KMS-11 (cell line): ENCODE results near the gene FBXW8.

Experiments
- H2AFZ ChIP-seq: fragments of 200-600 bp; sonication (generic); 2 replicates; pipeline ENCODE4 v1.6.1; 2016; ENCODE audit warnings: antibody characterized with exemption, mixed run types, low read depth
- H3K27ac ChIP-seq: fragments of 200-600 bp; sonication (generic); 2 replicates; pipeline ENCODE4 v1.6.1; 2016; ENCODE audit warnings: mild to moderate bottlenecking, mixed run types
- H3K27me3 ChIP-seq: fragments of 200-600 bp; sonication (generic); 2 replicates; pipeline ENCODE4 v1.6.1; 2017; ENCODE audit warnings: mild to moderate bottlenecking, low read depth, mixed run types, moderate library complexity; ENCODE audit not compliant: insufficient read depth
- H3K36me3 ChIP-seq: fragments of 200-600 bp; sonication (generic); 2 replicates; pipeline ENCODE4 v1.6.1; 2017; ENCODE audit warnings: mild to moderate bottlenecking, mixed run types; ENCODE audit not compliant: insufficient read depth
- H3K4me1 ChIP-seq: fragments of 200-600 bp; sonication (generic); 2 replicates; pipeline ENCODE4 v1.6.1; 2016; ENCODE audit warnings: mild to moderate bottlenecking, low read depth, mixed run types; ENCODE audit not compliant: poor library complexity, severe bottlenecking
- H3K4me2 ChIP-seq: fragments of 200-600 bp; sonication (generic); 2 replicates; pipeline ENCODE4 v1.7.0; 2016; ENCODE audit warnings: mild to moderate bottlenecking, mixed run types
- H3K4me3 ChIP-seq: fragments of 200-600 bp; sonication (generic); IDR thresholded peaks from 2 replicates; pipeline ENCODE4 v1.6.1; 2017; ENCODE audit warnings: low read depth, low read length, mixed read lengths; ENCODE audit not compliant: insufficient read depth
- H3K79me2 ChIP-seq: fragments of 200-600 bp; sonication (generic); 2 replicates; pipeline ENCODE4 v1.6.1; 2016; ENCODE audit warnings: low read depth, mixed run types; ENCODE audit not compliant: insufficient read depth
- H3K9ac ChIP-seq: fragments of 200-600 bp; sonication (generic); 2 replicates; pipeline ENCODE4 v1.6.1; 2016; ENCODE audit warnings: mild to moderate bottlenecking, mixed run types
- H4K20me1 ChIP-seq: fragments of 200-600 bp; sonication (generic); 2 replicates; pipeline ENCODE4 v1.6.1; 2016; ENCODE audit warnings: mild to moderate bottlenecking, mixed run types; ENCODE audit not compliant: insufficient read depth
- CTCF ChIP-seq: fragments of 200-600 bp; sonication (generic); conservative IDR thresholded peaks from 2 replicates; pipeline ENCODE4 v1.6.1; 2017; ENCODE audit warnings: low read depth, mild to moderate bottlenecking, antibody characterized with exemption, low read length, moderate library complexity, mixed read lengths

Gene FBXW8

GRCh38 chr12:116978791-116979508, 68.2 kb downstream of the FBXW8 start:
- Histone ChIP-seq H3K9ac (no peak overlapping the region), H3K4me3 (no peak overlapping the region), H3K27ac (no peak overlapping the region), H3K79me2 (no peaks in the 10 kb centered on the region), H3K4me1 (no peaks in the 10 kb centered on the region), H3K4me2 (no peak overlapping the region), H4K20me1 (no peaks in the 10 kb centered on the region), H3K27me3 (no peaks in the 10 kb centered on the region), H3K36me3 (no peaks in the 10 kb centered on the region), H2AFZ (no peak overlapping the region)
- no peak for TF ChIP-seq CTCF

GRCh38 chr12:116980083-116980482, 69.3 kb downstream of the FBXW8 start:
- Histone ChIP-seq H2AFZ (no peak overlapping the region), H3K4me1 (no peaks in the 10 kb centered on the region), H4K20me1 (no peaks in the 10 kb centered on the region), H3K36me3 (no peaks in the 10 kb centered on the region), H3K4me3 (no peak overlapping the region), H3K27me3 (no peaks in the 10 kb centered on the region), H3K4me2 (no peak overlapping the region), H3K79me2 (no peaks in the 10 kb centered on the region), H3K27ac (no peak overlapping the region), H3K9ac (no peak overlapping the region)
- TF ChIP-seq CTCF, result no peak

DNA sequence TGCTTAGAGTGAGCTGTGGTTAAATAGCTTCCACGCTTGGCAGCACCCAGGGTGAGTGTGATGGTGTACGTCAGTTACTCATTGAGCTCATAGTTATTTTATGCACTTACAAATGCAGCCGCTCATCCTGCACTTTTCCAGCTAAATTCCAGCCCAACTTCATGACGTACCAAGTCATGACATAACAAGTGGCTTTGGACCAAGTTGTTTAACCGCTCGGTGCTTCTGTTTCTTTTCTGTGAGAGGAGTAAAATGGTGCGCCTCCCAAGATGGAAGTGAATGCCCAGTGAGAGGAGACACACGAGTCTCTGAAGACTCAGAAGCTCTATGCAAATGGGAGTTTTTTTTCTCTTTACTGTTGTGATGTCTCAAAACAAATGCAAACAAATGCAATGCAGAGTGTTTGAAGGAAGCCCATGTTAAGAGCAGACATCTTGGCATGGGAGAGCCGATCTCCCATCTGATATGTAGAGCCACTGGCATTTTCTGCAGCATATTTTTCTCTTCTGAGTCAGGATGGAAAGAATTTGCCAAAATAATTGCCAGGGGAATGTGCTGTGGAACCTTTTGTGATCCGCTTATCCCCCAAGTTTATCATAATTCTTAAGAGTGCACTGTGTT, 72.2 kb downstream of the FBXW8 start:
- no peaks in the 10 kb centered on the region for H3K79me2 ChIP-seq
- no peaks in the 10 kb centered on the region for H4K20me1 ChIP-seq
- no peaks in the 10 kb centered on the region for H3K27me3 ChIP-seq
- no peak overlapping the region for H3K4me3 ChIP-seq
- H2AFZ ChIP-seq, result no peak overlapping the region
- no peak for TF ChIP-seq CTCF
- no peak overlapping the region for H3K9ac ChIP-seq
- no peak overlapping the region for H3K27ac ChIP-seq
- H3K4me1 ChIP-seq, result no peaks in the 10 kb centered on the region
- no peaks in the 10 kb centered on the region for H3K36me3 ChIP-seq
- H3K4me2 ChIP-seq, result no peak overlapping the region

DNA sequence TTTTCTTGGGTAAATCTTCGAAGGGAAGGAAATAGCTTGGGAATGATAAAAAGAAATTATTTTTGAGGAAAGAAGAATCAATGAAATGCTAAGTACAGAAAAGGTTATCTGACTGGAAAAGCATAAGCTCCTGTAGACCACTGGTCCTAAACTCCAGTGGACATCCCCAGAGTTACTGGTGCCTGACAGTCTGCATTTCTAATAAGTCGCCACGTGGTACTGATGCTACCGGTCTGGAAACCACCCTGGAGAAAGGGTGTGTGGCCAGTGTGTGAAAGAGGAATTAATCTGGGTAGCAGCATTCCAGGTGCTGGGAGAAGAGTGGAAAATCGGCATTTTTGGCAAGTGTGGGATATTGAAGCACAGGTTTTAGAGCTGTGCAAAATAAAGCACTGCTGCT, 73.3 kb downstream of the FBXW8 start:
- Histone ChIP-seq H3K27ac (no peak overlapping the region), H3K79me2 (no peaks in the 10 kb centered on the region), H3K27me3 (no peaks in the 10 kb centered on the region), H2AFZ (no peak overlapping the region), H3K4me3 (no peak overlapping the region), H3K9ac (no peak overlapping the region), H4K20me1 (no peaks in the 10 kb centered on the region), H3K36me3 (no peaks in the 10 kb centered on the region), H3K4me1 (no peaks in the 10 kb centered on the region), H3K4me2 (no peak overlapping the region)
- no peak for TF ChIP-seq CTCF
